H1 (cell line): ENCODE results near the gene IL10RA. TPM values are rescaled to one million over a fixed set of nuclear protein-coding genes. Genes with fewer than 3 reads are reported as not detected.

Experiments
- CHD1 ChIP-seq: IDR thresholded peaks from 2 replicates; pipeline ENCODE4 v1.6.1; 2012; ENCODE audit warnings: low read depth, low read length, improper control_type of control experiment
- KDM5A ChIP-seq: fragments of 200-600 bp; IDR thresholded peaks from 2 replicates; pipeline ENCODE4 v1.7.1; 2012; ENCODE audit warnings: mild to moderate bottlenecking, low read length, inconsistent platforms, mixed read lengths
- NANOG ChIP-seq: IDR thresholded peaks from 2 replicates; pipeline ENCODE4 v1.6.1; 2011; ENCODE audit warnings: low read length, low read depth, mild to moderate bottlenecking, inconsistent platforms; ENCODE audit not compliant: insufficient read depth, poor library complexity, severe bottlenecking
- SP4 ChIP-seq: IDR thresholded peaks from 2 replicates; pipeline ENCODE4 v1.6.1; 2012; ENCODE audit warnings: low read length, inconsistent platforms
- ZNF274 ChIP-seq: IDR thresholded peaks from 2 replicates; pipeline ENCODE4 v1.7.0; 2012; ENCODE audit warnings: low read length, borderline replicate concordance; ENCODE audit errors: extremely low read depth
- polyA plus RNA-seq, 7 experiments: library from polyadenylated mRNA; depleted of rRNA in 3 of 7; stranded (reverse) in 5 of 7; unstranded in 2 of 7; fragments of >200 nt in 5 of 7; fragments of 200-250 nt in 2 of 7; gene quantifications; 1 replicate in 5 of 7; 2 replicates in 1 of 7; 4 replicates in 1 of 7; pipeline versions ENCODE4 v1.2.1 to v1.2.3, GENCODE V29; 2011 to 2013; ENCODE audit warnings: missing spikeins in 2 of 7, mixed read lengths in 2 of 7
- total RNA-seq: library from RNA; stranded (reverse); fragmentation: NEBNext Ultra II Directional; extraction: Animal tissue kit (Norgen Biotek cat#: 25700); gene quantifications from 2 replicates; pipeline ENCODE4 v1.2.1, GENCODE V29; 2021
- TF ChIP-seq, protein P1 (sequence below): IDR thresholded peaks from 2 replicates; pipeline ENCODE4 v1.6.1; 2012; ENCODE audit warnings: low read length, inconsistent platforms

IL10RA gene
- total and polyA plus RNA-seq, 2 of the 8 experiments (the other 6 are each of a cell fraction or from before 2014, with no cell fraction given) = 0.05 to 0.11 TPM

DNA sequence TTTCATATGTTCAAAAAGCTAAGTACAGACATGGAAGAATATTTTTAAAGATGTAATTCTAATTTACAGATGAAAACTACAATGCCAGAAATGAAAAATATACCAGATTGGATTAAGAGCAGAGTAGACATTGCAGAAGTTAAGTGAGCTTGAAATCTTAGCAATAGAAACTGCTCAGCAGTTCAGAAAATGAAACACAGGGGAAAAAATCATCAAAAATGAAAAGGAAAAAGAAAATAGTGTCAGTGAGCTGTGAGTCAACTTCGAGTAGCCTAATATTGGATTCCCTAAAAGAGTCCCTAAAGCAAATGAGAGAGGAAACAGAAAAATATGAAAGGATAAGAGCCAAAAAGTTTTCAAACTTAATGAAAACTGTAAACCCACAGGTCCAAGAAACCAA is 25.8 kb upstream of the IL10RA start (continued):
- TF ChIP-seq, protein P1, sequence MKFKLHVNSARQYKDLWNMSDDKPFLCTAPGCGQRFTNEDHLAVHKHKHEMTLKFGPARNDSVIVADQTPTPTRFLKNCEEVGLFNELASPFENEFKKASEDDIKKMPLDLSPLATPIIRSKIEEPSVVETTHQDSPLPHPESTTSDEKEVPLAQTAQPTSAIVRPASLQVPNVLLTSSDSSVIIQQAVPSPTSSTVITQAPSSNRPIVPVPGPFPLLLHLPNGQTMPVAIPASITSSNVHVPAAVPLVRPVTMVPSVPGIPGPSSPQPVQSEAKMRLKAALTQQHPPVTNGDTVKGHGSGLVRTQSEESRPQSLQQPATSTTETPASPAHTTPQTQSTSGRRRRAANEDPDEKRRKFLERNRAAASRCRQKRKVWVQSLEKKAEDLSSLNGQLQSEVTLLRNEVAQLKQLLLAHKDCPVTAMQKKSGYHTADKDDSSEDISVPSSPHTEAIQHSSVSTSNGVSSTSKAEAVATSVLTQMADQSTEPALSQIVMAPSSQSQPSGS = no peak
- TF ChIP-seq ZNF274 (no peak), SP4 (no peak), KDM5A (no peak), NANOG (no peak), CHD1 (no peak)
